HCT116 (cell line): ENCODE data around the gene SESN3.

ENCODE experiments used
- CEBPB ChIP-seq: IDR thresholded peaks from 2 replicates; pipeline ENCODE4 v1.6.1; 2012; ENCODE audit warnings: low read depth
- CTCF ChIP-seq, 3 experiments: fragments of 200-600 bp in 1 of 3; sonication (generic) in 1 of 3; IDR thresholded peaks in 2 of 3; conservative IDR thresholded peaks in 1 of 3; 2 replicates each; pipeline ENCODE4 v1.5.1; 2012 to 2017; ENCODE audit warnings: low read depth in 2 of 3, low read length in 2 of 3, antibody characterized with exemption in 1 of 3, borderline replicate concordance in 1 of 3, control low read depth in 1 of 3, mild to moderate bottlenecking in 1 of 3, mixed read lengths in 1 of 3, mixed run types in 1 of 3, moderate library complexity in 1 of 3; ENCODE audit not compliant: insufficient read depth in 1 of 3
- EZH2phosphoT487 ChIP-seq: fragments of 200-600 bp; IDR thresholded peaks from 2 replicates; pipeline ENCODE4 v1.6.1; 2018; ENCODE audit warnings: antibody characterized with exemption, borderline replicate concordance
- MAX ChIP-seq: IDR thresholded peaks from 2 replicates; pipeline ENCODE4 v1.6.1; 2012
- POLR2A ChIP-seq: IDR thresholded peaks from 2 replicates; pipeline ENCODE4 v1.7.0; 2011; ENCODE audit warnings: borderline replicate concordance; ENCODE audit not compliant: insufficient read depth, insufficient read length; ENCODE audit errors: extremely low read depth
- POLR2AphosphoS5 ChIP-seq: IDR thresholded peaks from 2 replicates; pipeline ENCODE4 v1.6.1; 2011; ENCODE audit warnings: mild to moderate bottlenecking, low read depth, low read length, moderate library complexity
- SIN3A ChIP-seq: IDR thresholded peaks from 2 replicates; pipeline ENCODE4 v1.6.1; 2012; ENCODE audit warnings: low read depth
- TCF7L2 ChIP-seq: IDR thresholded peaks from 2 replicates; pipeline ENCODE4 v1.7.0; 2011; ENCODE audit warnings: borderline replicate concordance, inconsistent platforms; ENCODE audit not compliant: insufficient read depth, insufficient read length; ENCODE audit errors: extremely low read depth
- ZBTB33 ChIP-seq: IDR thresholded peaks from 2 replicates; pipeline ENCODE4 v1.6.1; 2011; ENCODE audit warnings: mild to moderate bottlenecking, low read length, moderate library complexity; ENCODE audit not compliant: insufficient replicate concordance; ENCODE audit errors: extremely low read depth

GRCh38 chr11:95121698-95122097 is 109.3 kb downstream of the SESN3 start:
- TF ChIP-seq POLR2A (no peak), EZH2phosphoT487 (no peak), TCF7L2 (no peak), CTCF (IDR thresholded peaks at IDR 0.05 in 2 of 3, conservative IDR thresholded peaks at IDR 0.05 in 1 of 3; ENCODE audit: borderline replicate concordance in 1 of 3, insufficient read depth in 1 of 3, low read depth in 2 of 3, low read length in 2 of 3) (no peak), CEBPB (no peak), MAX (no peak), POLR2AphosphoS5 (no peak), SIN3A (no peak), ZBTB33 (no peak)
